Uterus (tissue), 2 donors: Measurements from ENCODE around the gene KRTAP10-10.
"Not testable (repeated sequence)": the region's sequence is repeated elsewhere in the genome, so short reads cannot be mapped to it uniquely, and the experiment has no call there.

ENCODE experiments used
- POLR2A ChIP-seq, 2 donors: fragments of 450-650 bp; IDR thresholded peaks; one replicate each; pipeline ENCODE4 v1.6.1; 2016; ENCODE audit warnings: antibody characterized with exemption in 2 of 2, mild to moderate bottlenecking in 1 of 2, moderate library complexity in 1 of 2
- TF ChIP-seq, protein P1 (sequence below), 4 experiments: fragments of 200-600 bp in 2 of 4; fragments of 450-650 bp in 2 of 4; sonication (generic) in 2 of 4; IDR thresholded peaks; one replicate each; pipeline ENCODE4 v1.5.1; 2016 to 2019; ENCODE audit warnings: antibody characterized with exemption in 4 of 4, mild to moderate bottlenecking in 2 of 4, moderate library complexity in 1 of 4

DNA sequence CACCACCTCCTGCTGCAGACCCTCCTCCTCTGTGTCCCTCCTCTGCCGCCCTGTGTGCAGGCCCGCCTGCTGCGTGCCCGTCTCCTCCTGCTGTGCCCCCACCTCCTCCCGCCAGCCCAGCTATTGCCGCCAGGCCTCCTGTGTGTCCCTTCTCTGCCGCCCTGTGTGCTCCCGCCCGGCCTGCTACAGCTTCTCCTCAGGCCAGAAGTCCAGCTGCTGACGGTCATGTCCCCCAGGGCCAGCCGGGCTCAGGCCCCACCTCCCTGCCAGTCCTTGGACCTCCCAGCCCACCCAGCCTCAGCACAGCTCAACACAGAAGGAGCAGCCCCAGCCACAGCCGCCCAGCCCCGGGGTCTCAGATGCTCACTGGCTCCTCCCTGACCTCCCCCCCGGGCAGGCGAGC, 9.3 kb upstream of the KRTAP10-10 start:
- not testable (repeated sequence) for TF ChIP-seq POLR2A (IDR thresholded peaks at IDR 0.05)
- TF ChIP-seq, protein P1, sequence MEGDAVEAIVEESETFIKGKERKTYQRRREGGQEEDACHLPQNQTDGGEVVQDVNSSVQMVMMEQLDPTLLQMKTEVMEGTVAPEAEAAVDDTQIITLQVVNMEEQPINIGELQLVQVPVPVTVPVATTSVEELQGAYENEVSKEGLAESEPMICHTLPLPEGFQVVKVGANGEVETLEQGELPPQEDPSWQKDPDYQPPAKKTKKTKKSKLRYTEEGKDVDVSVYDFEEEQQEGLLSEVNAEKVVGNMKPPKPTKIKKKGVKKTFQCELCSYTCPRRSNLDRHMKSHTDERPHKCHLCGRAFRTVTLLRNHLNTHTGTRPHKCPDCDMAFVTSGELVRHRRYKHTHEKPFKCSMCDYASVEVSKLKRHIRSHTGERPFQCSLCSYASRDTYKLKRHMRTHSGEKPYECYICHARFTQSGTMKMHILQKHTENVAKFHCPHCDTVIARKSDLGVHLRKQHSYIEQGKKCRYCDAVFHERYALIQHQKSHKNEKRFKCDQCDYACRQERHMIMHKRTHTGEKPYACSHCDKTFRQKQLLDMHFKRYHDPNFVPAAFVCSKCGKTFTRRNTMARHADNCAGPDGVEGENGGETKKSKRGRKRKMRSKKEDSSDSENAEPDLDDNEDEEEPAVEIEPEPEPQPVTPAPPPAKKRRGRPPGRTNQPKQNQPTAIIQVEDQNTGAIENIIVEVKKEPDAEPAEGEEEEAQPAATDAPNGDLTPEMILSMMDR (IDR thresholded peaks at IDR 0.05), result not testable (repeated sequence)
